SK-N-SH (cell line): Measurements from ENCODE around the gene SMIM44. TPM values are rescaled to one million over a fixed set of nuclear protein-coding genes. Genes with fewer than 3 reads are reported as not detected.

Experiments
- CTCF ChIA-PET: fragments of 300-600, 350-600 bp; formaldehyde crosslinking; extraction: SDS; loops from one replicate; lab custom pipeline; 2021; lab: Yijun Ruan, JAX
- POLR2A ChIA-PET: fragments of 350-600 bp; sonication (Branson Sonifier 250); formaldehyde crosslinking; extraction: SDS; loops from one replicate; lab custom pipeline; 2020; ENCODE audit warnings: antibody characterized with exemption, inconsistent platforms; lab: Yijun Ruan, JAX
- DNase-seq: peaks from one replicate; pipeline ENCODE4 v3.0.0; 2012
- H2AFZ ChIP-seq: fragments of 200-600 bp; sonication (generic); 2 replicates; pipeline ENCODE4 v1.8.1; 2016; ENCODE audit warnings: antibody characterized with exemption, mild to moderate bottlenecking, low read depth
- H3F3A ChIP-seq: fragments of 200-600 bp; sonication (generic); replicated peaks from 2 replicates; pipeline ENCODE3; 2016; ENCODE audit warnings: antibody characterized with exemption, mild to moderate bottlenecking; ENCODE audit not compliant: insufficient read depth
- H3K27ac ChIP-seq, 2 experiments: fragments of 200-500 bp in 1 of 2; fragments of 200-600 bp in 1 of 2; sonication (Bioruptor generic) in 1 of 2; sonication (generic), shearing (Covaris generic) in 1 of 2; 2 replicates each; pipeline versions ENCODE4 v1.5.1 to v1.6.1; 2014 to 2016; ENCODE audit warnings: low read depth in 2 of 2, inconsistent platforms in 1 of 2, low read length in 1 of 2, mild to moderate bottlenecking in 1 of 2, mixed read lengths in 1 of 2
- H3K27me3 ChIP-seq: fragments of 200-600 bp; sonication (generic), shearing (Covaris generic); 2 replicates; pipeline ENCODE4 v1.6.1; 2016; ENCODE audit warnings: mixed run types; ENCODE audit not compliant: insufficient read depth
- H3K36me3 ChIP-seq, 2 experiments: fragments of 200-500 bp in 1 of 2; fragments of 200-600 bp in 1 of 2; sonication (Bioruptor generic) in 1 of 2; sonication (generic) in 1 of 2; replicated peaks in 1 of 2; 2 replicates each; pipeline versions ENCODE3 to v1.5.1; 2014 to 2016; ENCODE audit warnings: low read length in 1 of 2, mild to moderate bottlenecking in 1 of 2; ENCODE audit not compliant: insufficient read depth in 2 of 2, control insufficient read depth in 1 of 2
- H3K4me1 ChIP-seq, 2 experiments: fragments of 200-500 bp in 1 of 2; fragments of 200-600 bp in 1 of 2; sonication (Bioruptor generic) in 1 of 2; sonication (generic), shearing (Covaris generic) in 1 of 2; 2 replicates each; pipeline versions ENCODE4 v1.5.1 to v1.6.1; 2014 to 2016; ENCODE audit warnings: low read depth in 1 of 2, low read length in 1 of 2, mixed run types in 1 of 2; ENCODE audit not compliant: insufficient read depth in 2 of 2, control insufficient read depth in 1 of 2
- H3K4me2 ChIP-seq: fragments of 200-600 bp; sonication (generic), shearing (Covaris generic); 2 replicates; pipeline ENCODE4 v1.6.1; 2017; ENCODE audit warnings: mixed run types
- H3K4me3 ChIP-seq, 2 experiments: fragments of 200-500 bp in 1 of 2; fragments of 200-600 bp in 1 of 2; sonication (Bioruptor generic) in 1 of 2; sonication (generic), shearing (Covaris generic) in 1 of 2; 2 replicates each; pipeline versions ENCODE4 v1.5.1 to v1.8.1; 2014 to 2016; ENCODE audit warnings: low read depth in 2 of 2, inconsistent platforms in 1 of 2, low read length in 1 of 2, mild to moderate bottlenecking in 1 of 2, mixed read lengths in 1 of 2, moderate library complexity in 1 of 2
- H3K79me2 ChIP-seq: fragments of 200-600 bp; sonication (generic); 2 replicates; pipeline ENCODE4 v1.8.1; 2017; ENCODE audit warnings: mild to moderate bottlenecking; ENCODE audit not compliant: insufficient read depth
- H3K9ac ChIP-seq: fragments of 200-600 bp; sonication (generic); 2 replicates; pipeline ENCODE4 v1.6.1; 2017; ENCODE audit warnings: mixed run types
- H3K9me2 ChIP-seq: fragments of 200-600 bp; sonication (generic); 2 replicates; pipeline ENCODE4 v1.6.1; 2017; ENCODE audit warnings: mixed run types
- H3K9me3 ChIP-seq: fragments of 200-600 bp; sonication (generic); 2 replicates; pipeline ENCODE4 v1.6.1; 2017; ENCODE audit warnings: mixed run types, mild to moderate bottlenecking, moderate library complexity
- H4K20me1 ChIP-seq: fragments of 200-600 bp; sonication (generic); 2 replicates; pipeline ENCODE4 v1.6.1; 2017; ENCODE audit warnings: mild to moderate bottlenecking, mixed run types; ENCODE audit not compliant: insufficient read depth
- CTCF ChIP-seq: fragments of 200-600 bp; sonication (generic); IDR thresholded peaks from 2 replicates; pipeline ENCODE4 v1.6.1; 2017; ENCODE audit warnings: antibody characterized with exemption, mild to moderate bottlenecking, moderate library complexity
- ELF1 ChIP-seq: IDR thresholded peaks from 2 replicates; pipeline ENCODE4 v1.4.0; 2012
- EP300 ChIP-seq, 2 experiments: IDR thresholded peaks; 2 replicates each; pipeline versions ENCODE4 v1.4.0 to v1.6.1; 2012; ENCODE audit warnings: borderline replicate concordance in 1 of 2, low read depth in 1 of 2, low read length in 1 of 2
- FOSL2 ChIP-seq: IDR thresholded peaks from 2 replicates; pipeline ENCODE4 v1.4.0; 2012; ENCODE audit warnings: low read depth, mild to moderate bottlenecking, moderate library complexity, borderline replicate concordance
- RCOR1 ChIP-seq: fragments of 150-350 bp; IDR thresholded peaks from 2 replicates; pipeline ENCODE4 v1.6.1; 2017; ENCODE audit warnings: antibody characterized with exemption, low read length
- SMC3 ChIP-seq: IDR thresholded peaks from 2 replicates; pipeline ENCODE4 v1.6.1; 2012; ENCODE audit warnings: low read depth, low read length, improper control_type of control experiment
- USF1 ChIP-seq: IDR thresholded peaks from 2 replicates; pipeline ENCODE4 v1.4.0; 2012; ENCODE audit warnings: low read depth, borderline replicate concordance
- WGBS: methylation state at CpG from one replicate; pipeline ENCODE4 v1.1.6; 2017; ENCODE audit warnings: low lambda C conversion rate; 5-methylcytosine and 5-hydroxymethylcytosine counted together
- polyA plus RNA-seq, 3 experiments: library from polyadenylated mRNA; depleted of rRNA; stranded (reverse); fragments of >200 nt; gene quantifications; 2 replicates each; pipeline ENCODE4 v1.2.3, GENCODE V29; 2012

Gene SMIM44
- polyA plus RNA-seq, 1 of the 3 experiments (the other 2 are of a cell fraction) = not detected

- DNase-seq = no peak
- Histone ChIP-seq H3K27ac (no peak overlapping the region), H4K20me1 (peaks cover 9% of the 10 kb centered on the region), H3K9ac (no peak overlapping the region), H3K9me3 (no peaks in the 10 kb centered on the region), H3K4me2 (no peak overlapping the region), H3K4me3 (no peak overlapping the region), H2AFZ (no peak overlapping the region), H3K79me2 (no peaks in the 10 kb centered on the region), H3K27me3 (no peaks in the 10 kb centered on the region), H3K9me2 (no peaks in the 10 kb centered on the region), H3K4me1 (no peaks in the 10 kb centered on the region; a peak in 1 of 4 replicates), H3K36me3 (peaks cover 0 to 48% of the 10 kb centered on the region in 2 experiments), H3F3A (peaks cover 4% of the 10 kb centered on the region)
- CTCF ChIA-PET = interaction anchor here (1.2 kb wide), 1 partner anchor 12 kb away, joined by 6 read pairs; no protein-coding TSS in a partner anchor
- POLR2A ChIA-PET = no interaction called here
- WGBS = 85% methylated on average over 4 of the region's 17 CpGs
- TF ChIP-seq SMC3 = no peak
- TF ChIP-seq EP300 (IDR thresholded peaks at IDR 0.05; ENCODE audit: borderline replicate concordance in 1 of 2, low read depth in 1 of 2, low read length in 1 of 2) = no peak
- no peak for TF ChIP-seq CTCF
- TF ChIP-seq FOSL2 = no peak
- TF ChIP-seq ELF1 = no peak
- TF ChIP-seq RCOR1 = no peak
Measured at GRCh38 chr19:3533033-3533432, 49.8 kb upstream of the SMIM44 start.

GRCh38 chr19:3532154-3532786, 49.0 kb upstream of the SMIM44 start:
- H2AFZ ChIP-seq = no peak overlapping the region

More at GRCh38 chr19:3532154-3532786, 49.0 kb upstream of the SMIM44 start:
- no peak overlapping the region for H3K27ac ChIP-seq
- ChIA-PET CTCF (interaction anchor here (1.2 to 1.4 kb wide), 2 partner anchors 13 to 54 kb away, joined by 3 to 6 read pairs; no protein-coding TSS in a partner anchor), POLR2A (no interaction called here)
- 93% methylated on average over 12 of the region's 33 CpGs for WGBS
- no peaks in the 10 kb centered on the region; a peak in 1 of 4 replicates for H3K4me1 ChIP-seq
- no peak overlapping the region for H3K4me3 ChIP-seq
- peaks cover 9% of the 10 kb centered on the region for H4K20me1 ChIP-seq
- peaks cover under 1 to 52% of the 10 kb centered on the region in 2 experiments for H3K36me3 ChIP-seq
- H3F3A ChIP-seq = no peaks in the 10 kb centered on the region
- no peaks in the 10 kb centered on the region for H3K9me3 ChIP-seq
- H3K9me2 ChIP-seq = no peaks in the 10 kb centered on the region
- no peaks in the 10 kb centered on the region for H3K27me3 ChIP-seq
- no peak overlapping the region for H3K4me2 ChIP-seq
- no peaks in the 10 kb centered on the region for H3K79me2 ChIP-seq
- no peak overlapping the region for H3K9ac ChIP-seq
- TF ChIP-seq USF1 (no peak), EP300 (IDR thresholded peaks at IDR 0.05; ENCODE audit: borderline replicate concordance in 1 of 2, low read depth in 1 of 2, low read length in 1 of 2) (no peak), CTCF (no peak)
- no peak for DNase-seq
